Left kidney (tissue), 2 donors: ENCODE measurements around the gene KCTD8. TPM values are rescaled to one million over a fixed set of nuclear protein-coding genes. Genes with fewer than 3 reads are reported as not detected.

Experiments
- DNase-seq: peaks from one replicate; pipeline ENCODE4 v3.0.0-alpha.2; 2013
- polyA plus RNA-seq: library from polyadenylated mRNA; unstranded; fragments of 120-200 nt; gene quantifications from one replicate; pipeline ENCODE4 v1.2.1, GENCODE V29; 2013; ENCODE audit not compliant: insufficient read length

KCTD8 gene
- polyA plus RNA-seq, 1 donor, result 4.0 TPM

- no peak for DNase-seq
These were observed 285.9 kb downstream of the KCTD8 start for GRCh38 chr4:44162538-44163270.

DNA sequence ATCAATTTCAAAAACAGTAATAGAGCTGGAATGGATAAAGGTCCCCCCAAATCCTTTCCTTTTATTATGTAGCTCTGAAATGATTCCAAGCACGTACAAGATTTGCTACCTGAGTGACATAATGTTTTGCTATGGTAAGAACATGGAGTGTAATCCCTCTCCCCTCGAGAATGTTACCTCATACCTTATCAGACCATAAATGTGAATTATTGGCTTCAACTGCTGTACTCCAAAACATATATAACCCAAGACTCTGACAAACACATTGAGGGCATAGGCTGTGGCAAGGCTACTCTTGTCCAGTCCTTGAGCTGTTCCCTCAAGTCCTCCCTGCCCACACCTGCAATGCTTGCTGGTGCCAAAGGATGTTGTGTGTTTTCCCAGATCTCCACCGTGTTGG, 286.9 kb downstream of the KCTD8 start:
- DNase-seq, result no peak

DNA sequence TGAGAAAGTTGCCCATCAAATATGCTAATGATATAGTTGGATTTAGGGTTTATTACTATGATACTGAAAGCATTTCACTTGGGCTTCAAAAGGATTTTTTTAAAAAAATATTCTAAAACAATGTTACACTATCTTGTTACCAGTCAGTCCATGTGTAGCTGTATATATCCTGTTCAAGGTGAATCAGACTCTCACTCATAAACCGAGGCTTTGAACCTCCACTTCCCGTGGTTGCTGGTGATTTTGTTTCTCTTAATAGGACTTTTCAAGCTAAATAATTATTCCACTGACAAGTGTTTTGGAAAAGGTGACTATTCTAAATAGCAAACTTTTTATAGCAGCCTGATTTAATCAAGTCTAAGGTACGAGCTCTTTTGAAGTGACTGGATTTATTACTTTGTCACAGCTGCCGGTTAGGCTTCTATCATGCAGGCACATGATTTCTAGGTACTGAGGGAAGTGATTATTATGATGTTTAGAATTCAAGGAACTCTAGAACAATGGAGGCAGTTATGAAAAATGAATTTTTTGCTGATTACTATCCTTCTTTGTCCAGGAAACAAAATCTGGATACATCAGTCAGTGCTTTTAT, 287.7 kb downstream of the KCTD8 start:
- no peak for DNase-seq

GRCh38 chr4:44159991-44160390, 288.6 kb downstream of the KCTD8 start:
- no peak for DNase-seq

DNA sequence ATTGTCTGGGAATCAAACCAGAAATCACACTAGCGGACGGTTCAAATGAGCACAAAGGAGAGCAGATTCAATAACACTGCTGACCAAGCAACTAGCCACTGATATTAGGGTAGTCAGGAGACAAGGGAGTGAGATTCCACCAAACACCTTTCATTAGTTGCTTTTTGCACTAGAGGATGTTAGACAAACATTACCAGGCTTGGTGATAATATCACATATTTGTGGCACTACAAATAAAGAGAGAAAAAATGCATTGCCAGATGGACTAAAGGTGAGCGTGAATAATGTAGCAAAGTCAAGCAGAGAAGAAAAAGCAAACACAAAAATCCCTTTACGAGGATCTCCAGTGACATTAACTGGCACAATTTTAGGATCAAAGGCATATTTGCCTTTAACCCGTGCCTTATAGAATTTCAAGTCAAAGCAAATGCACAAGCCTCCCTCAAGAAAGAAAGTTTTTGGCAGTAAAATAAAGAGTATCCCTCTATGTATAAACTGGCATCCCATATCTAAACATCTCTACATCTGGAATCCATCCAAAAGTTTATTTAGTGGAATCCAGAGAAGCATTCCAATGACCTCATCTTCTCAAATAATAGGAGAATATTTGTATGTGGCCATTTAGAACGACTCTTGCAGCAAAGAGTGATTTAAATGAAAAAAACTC, 290.9 kb downstream of the KCTD8 start:
- peak; percentile 11 for DNase-seq

DNA sequence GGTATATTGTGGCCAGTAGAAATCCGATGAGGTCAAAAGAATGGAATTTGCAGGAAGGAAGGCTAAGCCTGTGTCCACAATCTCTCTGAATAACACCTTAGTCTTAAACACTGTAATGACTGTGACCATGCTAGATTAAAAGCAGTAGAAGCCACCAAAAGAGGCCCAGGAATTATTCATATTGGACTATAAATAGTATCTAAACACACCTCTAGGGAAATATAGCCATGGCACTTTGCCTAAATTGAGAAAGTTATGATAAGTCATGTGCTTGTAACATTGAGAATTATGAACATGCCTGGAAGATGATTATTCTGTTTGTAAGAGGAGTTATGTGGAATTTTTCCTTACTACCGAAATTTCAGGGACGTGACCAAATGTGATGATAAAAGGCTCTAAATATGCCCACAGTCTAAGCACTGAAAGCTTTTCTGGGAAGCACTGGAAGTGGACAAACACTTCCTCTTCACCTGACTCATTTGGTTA, 298.5 kb downstream of the KCTD8 start:
- DNase-seq, result no peak

DNA sequence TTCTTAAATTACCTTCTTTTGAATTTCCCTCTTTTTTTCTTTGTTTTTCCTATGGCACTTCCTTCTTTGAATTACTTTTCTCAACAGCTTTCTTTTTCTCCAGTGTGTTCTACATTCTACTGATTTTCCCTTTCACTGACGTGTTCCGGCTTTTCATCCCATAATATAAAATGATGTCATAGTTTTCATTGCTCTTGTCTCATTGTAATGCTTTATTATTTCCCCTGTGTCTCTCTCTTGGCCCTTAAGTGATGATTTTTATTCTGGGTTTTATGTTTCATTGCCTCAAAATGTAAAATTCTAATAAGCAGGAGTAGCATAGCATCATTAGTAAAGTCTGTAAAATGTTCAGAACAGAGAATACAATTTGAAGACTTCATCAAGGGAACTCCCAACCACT, 299.3 kb downstream of the KCTD8 start:
- DNase-seq, result no peak

GRCh38 chr4:44147571-44148075, 301.0 kb downstream of the KCTD8 start:
- DNase-seq, result no peak

DNA sequence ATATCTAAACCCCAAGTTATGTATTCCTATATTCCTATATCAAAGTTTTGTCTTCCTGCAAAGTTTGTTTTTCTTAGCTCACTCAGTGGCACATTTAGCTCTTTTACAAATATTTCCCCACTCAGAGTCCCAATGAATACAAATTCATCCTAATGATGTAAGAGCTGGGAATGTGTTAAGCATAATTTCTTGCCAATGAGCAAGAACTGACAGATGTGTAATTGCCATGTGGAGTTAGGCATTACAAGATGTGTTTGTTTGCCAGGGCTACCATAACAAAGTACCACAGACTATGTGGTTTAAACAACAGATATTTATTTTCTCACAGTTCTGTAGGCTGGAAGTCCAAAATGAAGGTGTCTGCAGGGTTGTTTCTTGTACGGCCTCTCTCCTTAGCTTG, 302.1 kb downstream of the KCTD8 start:
- DNase-seq, result no peak

GRCh38 chr4:44145868-44146267, 302.7 kb downstream of the KCTD8 start:
- DNase-seq, result no peak

GRCh38 chr4:44132526-44132925, 316.1 kb downstream of the KCTD8 start:
- no peak for DNase-seq

Other genes with a start within 250 kb of the KCTD8 start
- 0.48 TPM for gene YIPF7, start 202.8 kb upstream of the KCTD8 start, polyA plus RNA-seq
- gene GUF1, start 229.6 kb upstream of the KCTD8 start, polyA plus RNA-seq, result 34.6 TPM